GM12878 (cell line): ENCODE measurements around the gene CTPS1. TPM values are rescaled to one million over a fixed set of nuclear protein-coding genes. Genes with fewer than 3 reads are reported as not detected.

Experiments used
- ATAC-seq: fragments of 200-7000 bp; cut with Tn5 transposase; 3 replicates; pipeline ENCODE4 v1.9.1; 2020; ENCODE audit warnings: mild to moderate bottlenecking, moderate library complexity
- BruUV-seq: library from RNA; stranded (reverse); fragments of 400-500 nt; replicated peaks from 2 replicates; lab custom pipeline; 2021; lab: Mats Ljungman, UMichigan
- CTCF ChIA-PET: fragments of 300-600 bp; sonication (Branson Sonifier 250); formaldehyde crosslinking; extraction: SDS; loops from one replicate; lab custom pipeline; 2021; ENCODE audit warnings: inconsistent platforms; lab: Yijun Ruan, JAX
- POLR2A ChIA-PET: fragments of 350-600 bp; formaldehyde crosslinking; extraction: SDS; loops from one replicate; lab custom pipeline; 2021; ENCODE audit warnings: inconsistent platforms; lab: Charles Lee
- RAD21 ChIA-PET: fragments of 300-600 bp; sonication (Branson Sonifier 250); formaldehyde crosslinking; loops from one replicate; lab custom pipeline; 2023; ENCODE audit warnings: antibody characterized with exemption; ENCODE audit not compliant: unreplicated experiment; lab: Charles Lee
- SMC1A ChIA-PET: fragments of 300-600 bp; sonication (Branson Sonifier 250); formaldehyde crosslinking; loops from one replicate; lab custom pipeline; 2023; ENCODE audit not compliant: unreplicated experiment, uncharacterized antibody; lab: Charles Lee
- DNase-seq: peaks from one replicate; pipeline ENCODE4 v3.0.0-alpha.2; 2011; ENCODE audit warnings: low read depth, low spot score
- FAIRE-seq: peaks from 3 replicates; lab custom pipeline; 2011; peaks lifted over from hg19 to GRCh38; lab: Jason Lieb, UNC
- H2AFZ ChIP-seq: 2 replicates; pipeline ENCODE4 v1.6.0; 2011; ENCODE audit warnings: low read depth, low read length, control low read depth; ENCODE audit not compliant: control insufficient read depth
- H3K27ac ChIP-seq: 2 replicates; pipeline ENCODE4 v1.5.1; 2011; ENCODE audit warnings: control low read depth; ENCODE audit not compliant: control insufficient read depth, insufficient read depth
- H3K27me3 ChIP-seq, 2 experiments: replicated peaks in 1 of 2; 2 replicates each; pipeline versions ENCODE4 v1.6.0 to v1.6.1; 2011; ENCODE audit warnings: low read length in 1 of 2; ENCODE audit not compliant: control insufficient read depth in 2 of 2, insufficient read depth in 2 of 2
- H3K36me3 ChIP-seq, 2 experiments: 2 replicates each; pipeline ENCODE4 v1.5.1; 2011; ENCODE audit warnings: low read length in 1 of 2; ENCODE audit not compliant: control insufficient read depth in 2 of 2, insufficient read depth in 2 of 2
- H3K4me1 ChIP-seq: 2 replicates; pipeline ENCODE4 v1.6.1; 2011; ENCODE audit warnings: mild to moderate bottlenecking, low read length, moderate library complexity, mixed read lengths; ENCODE audit not compliant: control insufficient read depth, insufficient read depth
- H3K4me2 ChIP-seq: 2 replicates; pipeline ENCODE4 v1.6.0; 2011; ENCODE audit warnings: control low read depth; ENCODE audit not compliant: control insufficient read depth, insufficient read depth
- H3K4me3 ChIP-seq: fragments of 200-600 bp; sonication (generic); 2 replicates; pipeline ENCODE4 v1.5.1; 2016
- H3K79me2 ChIP-seq: 2 replicates; pipeline ENCODE4 v1.6.0; 2011; ENCODE audit warnings: low read length; ENCODE audit not compliant: control insufficient read depth, insufficient read depth
- H3K9ac ChIP-seq: 2 replicates; pipeline ENCODE4 v1.8.0; 2011; ENCODE audit warnings: low read length, control low read depth, mixed read lengths; ENCODE audit not compliant: control insufficient read depth, insufficient read depth
- H3K9me3 ChIP-seq: replicated peaks from 3 replicates; pipeline ENCODE4 v1.5.1; 2011; ENCODE audit warnings: mild to moderate bottlenecking, low read length; ENCODE audit not compliant: control insufficient read depth, insufficient read depth
- H4K20me1 ChIP-seq: 2 replicates; pipeline ENCODE4 v1.6.0; 2011; ENCODE audit not compliant: control insufficient read depth, insufficient read depth
- EGR1 ChIP-seq, 2 experiments: IDR thresholded peaks; 1 replicate in 1 of 2; 2 replicates in 1 of 2; pipeline ENCODE4 v1.6.1; 2011 to 2012; ENCODE audit warnings: low read depth in 2 of 2, low read length in 2 of 2, borderline replicate concordance in 1 of 2, mild to moderate bottlenecking in 1 of 2, moderate library complexity in 1 of 2
- HCFC1 ChIP-seq: fragments of 150-350 bp; IDR thresholded peaks from 2 replicates; pipeline ENCODE4 v1.6.1; 2014; ENCODE audit warnings: low read length
- HDAC6 ChIP-seq: fragments of 200-600 bp; sonication (generic); IDR thresholded peaks from one replicate; pipeline ENCODE4 v1.8.0; 2017; ENCODE audit warnings: antibody characterized with exemption; ENCODE audit not compliant: unreplicated experiment
- IKZF2 ChIP-seq, 2 experiments: fragments of 450-650 bp; IDR thresholded peaks; 2 replicates each; pipeline ENCODE4 v1.6.1; 2017; ENCODE audit warnings: mild to moderate bottlenecking in 2 of 2, moderate library complexity in 2 of 2
- JUND ChIP-seq: IDR thresholded peaks from 2 replicates; pipeline ENCODE4 v1.6.1; 2012; ENCODE audit warnings: low read depth, mild to moderate bottlenecking, low read length, improper control_type of control experiment, moderate library complexity
- NBN ChIP-seq: fragments of 450-650 bp; IDR thresholded peaks from 2 replicates; pipeline ENCODE4 v1.6.1; 2016
- POLR2AphosphoS5 ChIP-seq: IDR thresholded peaks from 2 replicates; pipeline ENCODE4 v1.6.1; 2011; ENCODE audit warnings: mild to moderate bottlenecking, low read length, inconsistent platforms
- RB1 ChIP-seq: fragments of 450-650 bp; formaldehyde crosslinking; IDR thresholded peaks from 2 replicates; pipeline ENCODE4 v1.6.1; 2017; ENCODE audit warnings: mild to moderate bottlenecking, borderline replicate concordance
- RBBP5 ChIP-seq: fragments of 200-600 bp; sonication (generic); conservative IDR thresholded peaks from 2 replicates; pipeline ENCODE4 v1.6.1; 2016
- RELB ChIP-seq: fragments of 450-650 bp; IDR thresholded peaks from 2 replicates; pipeline ENCODE4 v1.6.1; 2017; ENCODE audit warnings: low read depth, mild to moderate bottlenecking, moderate library complexity
- STAT1 ChIP-seq: fragments of 450-650 bp; conservative IDR thresholded peaks from 2 replicates; pipeline ENCODE4 v1.6.1; 2014; ENCODE audit warnings: antibody characterized with exemption, mild to moderate bottlenecking
- STAT3 ChIP-seq: IDR thresholded peaks from 2 replicates; pipeline ENCODE4 v1.6.1; 2011; ENCODE audit warnings: low read depth, low read length, improper control_type of control experiment
- TARDBP ChIP-seq: IDR thresholded peaks from 2 replicates; pipeline ENCODE4 v1.6.1; 2016; ENCODE audit warnings: borderline replicate concordance
- ZNF384 ChIP-seq: IDR thresholded peaks from 2 replicates; pipeline ENCODE4 v1.6.1; 2012; ENCODE audit warnings: low read depth, mild to moderate bottlenecking, low read length, improper control_type of control experiment, borderline replicate concordance
- WGBS: methylation state at CpG from one replicate; pipeline ENCODE4 v1.1.6; 2016; ENCODE audit warnings: low lambda C conversion rate; ENCODE audit not compliant: insufficient replicate concordance, insufficient coverage; ENCODE audit errors: missing lambda C conversion rate; 5-methylcytosine and 5-hydroxymethylcytosine counted together
- in situ Hi-C: fragments of 300-500 bp; cut with MboI; formaldehyde crosslinking; loops from 9 replicates; pipeline ENCODE4 v1.14.3; 2018; ENCODE audit warnings: mixed read lengths
- intact Hi-C: fragments of 100-400 bp; cut with micrococcal nuclease; formaldehyde crosslinking; loops from one replicate; pipeline ENCODE4 v1.14.2; 2022; ENCODE audit not compliant: unreplicated experiment
- polyA plus RNA-seq, 11 experiments: library from polyadenylated mRNA; depleted of rRNA in 4 of 11; unstranded in 6 of 11; stranded (reverse) in 5 of 11; fragments of >200 nt; fragmentation: Nextera tagmentation in 4 of 11; fragmentation: Illumina TruSeq in 1 of 11; extraction: Ambion mirVana in 4 of 11; extraction: Trizol in 1 of 11; gene quantifications; 1 replicate in 1 of 11; 2 replicates in 10 of 11; pipeline versions ENCODE4 v1.2.1 to v1.2.3, GENCODE V29; 2011 to 2016; ENCODE audit warnings: inconsistent platforms in 2 of 11, missing spikeins in 2 of 11, low read depth in 1 of 11
- total RNA-seq, 4 experiments: library from RNA; depleted of rRNA in 3 of 4; stranded (reverse); fragments of >200 nt in 3 of 4; fragmentation: Illumina TruSeq in 1 of 4; extraction: Trizol in 1 of 4; gene quantifications; 2 replicates each; pipeline versions ENCODE4 v1.2.1 to v1.2.3, GENCODE V29; 2013 to 2021
- TF ChIP-seq, protein P1 (sequence below): fragments of 450-650 bp; IDR thresholded peaks from 2 replicates; pipeline ENCODE4 v1.6.1; 2017; ENCODE audit warnings: mild to moderate bottlenecking, moderate library complexity
- TF ChIP-seq, protein P2 (sequence below): fragments of 450-650 bp; conservative IDR thresholded peaks from 2 replicates; pipeline ENCODE4 v1.6.1; 2017; ENCODE audit warnings: mild to moderate bottlenecking, moderate library complexity

CTPS1 gene
- total and polyA plus RNA-seq, 10 of the 15 experiments (the other 5 are each of a cell fraction or from before 2014, with no cell fraction given), result 27.5 to 106 (median 62.8) TPM

DNA sequence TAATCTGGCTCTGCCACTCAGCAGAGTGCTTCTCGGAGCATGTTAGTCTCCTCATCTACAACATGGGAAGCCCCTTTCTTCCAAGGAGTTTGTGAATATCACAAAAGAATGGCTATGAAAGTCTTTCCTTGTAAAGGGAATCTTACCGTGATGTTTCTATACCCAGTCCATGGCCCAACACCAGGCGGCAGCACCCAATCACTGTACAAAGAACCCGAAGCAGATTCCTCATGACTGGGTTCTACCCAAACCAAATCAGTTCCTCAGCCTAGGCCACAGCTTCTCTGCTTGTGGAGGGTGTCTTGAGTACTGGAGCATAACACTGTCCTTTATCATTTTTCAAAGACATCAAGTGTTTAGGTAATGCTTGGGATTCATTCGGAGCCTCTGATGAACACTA is 58.6 kb downstream of the CTPS1 start (continued):
- TF ChIP-seq, protein P1, sequence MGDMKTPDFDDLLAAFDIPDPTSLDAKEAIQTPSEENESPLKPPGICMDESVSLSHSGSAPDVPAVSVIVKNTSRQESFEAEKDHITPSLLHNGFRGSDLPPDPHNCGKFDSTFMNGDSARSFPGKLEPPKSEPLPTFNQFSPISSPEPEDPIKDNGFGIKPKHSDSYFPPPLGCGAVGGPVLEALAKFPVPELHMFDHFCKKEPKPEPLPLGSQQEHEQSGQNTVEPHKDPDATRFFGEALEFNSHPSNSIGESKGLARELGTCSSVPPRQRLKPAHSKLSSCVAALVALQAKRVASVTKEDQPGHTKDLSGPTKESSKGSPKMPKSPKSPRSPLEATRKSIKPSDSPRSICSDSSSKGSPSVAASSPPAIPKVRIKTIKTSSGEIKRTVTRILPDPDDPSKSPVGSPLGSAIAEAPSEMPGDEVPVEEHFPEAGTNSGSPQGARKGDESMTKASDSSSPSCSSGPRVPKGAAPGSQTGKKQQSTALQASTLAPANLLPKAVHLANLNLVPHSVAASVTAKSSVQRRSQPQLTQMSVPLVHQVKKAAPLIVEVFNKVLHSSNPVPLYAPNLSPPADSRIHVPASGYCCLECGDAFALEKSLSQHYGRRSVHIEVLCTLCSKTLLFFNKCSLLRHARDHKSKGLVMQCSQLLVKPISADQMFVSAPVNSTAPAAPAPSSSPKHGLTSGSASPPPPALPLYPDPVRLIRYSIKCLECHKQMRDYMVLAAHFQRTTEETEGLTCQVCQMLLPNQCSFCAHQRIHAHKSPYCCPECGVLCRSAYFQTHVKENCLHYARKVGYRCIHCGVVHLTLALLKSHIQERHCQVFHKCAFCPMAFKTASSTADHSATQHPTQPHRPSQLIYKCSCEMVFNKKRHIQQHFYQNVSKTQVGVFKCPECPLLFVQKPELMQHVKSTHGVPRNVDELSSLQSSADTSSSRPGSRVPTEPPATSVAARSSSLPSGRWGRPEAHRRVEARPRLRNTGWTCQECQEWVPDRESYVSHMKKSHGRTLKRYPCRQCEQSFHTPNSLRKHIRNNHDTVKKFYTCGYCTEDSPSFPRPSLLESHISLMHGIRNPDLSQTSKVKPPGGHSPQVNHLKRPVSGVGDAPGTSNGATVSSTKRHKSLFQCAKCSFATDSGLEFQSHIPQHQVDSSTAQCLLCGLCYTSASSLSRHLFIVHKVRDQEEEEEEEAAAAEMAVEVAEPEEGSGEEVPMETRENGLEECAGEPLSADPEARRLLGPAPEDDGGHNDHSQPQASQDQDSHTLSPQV, result no peak
- TF ChIP-seq, all 136 proteins: peak for 0

GRCh38 chr1:41041614-41042270 is 62.2 kb downstream of the CTPS1 start:
- H3K9ac ChIP-seq, result no peak overlapping the region
- H3K79me2 ChIP-seq, result no peaks in the 10 kb centered on the region
- H4K20me1 ChIP-seq, result no peaks in the 10 kb centered on the region
- no peaks in the 10 kb centered on the region for H3K4me1 ChIP-seq
- DNase-seq, result no peak
- H3K9me3 ChIP-seq, result no peaks in the 10 kb centered on the region
- BruUV-seq, result no TSS peak
- no peak overlapping the region for H3K4me3 ChIP-seq
- no peak overlapping the region for H3K27ac ChIP-seq
- ChIA-PET RAD21 (no interaction called here), POLR2A (no interaction called here), CTCF (interaction anchor here (0.7 kb wide), 1 partner anchor 70 kb away, joined by 3 read pairs; no protein-coding TSS in a partner anchor), SMC1A (no interaction called here)
- H3K4me2 ChIP-seq, result no peak overlapping the region
- intact Hi-C loops (no loop called here), in situ Hi-C loops (no loop called here)
- H3K27me3 ChIP-seq, result no peaks in the 10 kb centered on the region
- no peak for ATAC-seq
- peaks cover 6 to 22% of the 10 kb centered on the region in 2 experiments for H3K36me3 ChIP-seq
- no peak overlapping the region for H2AFZ ChIP-seq
- no peak for FAIRE-seq
- WGBS, result 100% methylated on average over 3 of the region's 3 CpGs
- TF ChIP-seq HDAC6, result no peak
- TF ChIP-seq NBN, result no peak
- no peak for TF ChIP-seq TARDBP
- no peak for TF ChIP-seq RBBP5
- no peak for TF ChIP-seq EGR1 (IDR thresholded peaks at IDR 0.05; ENCODE audit: borderline replicate concordance in 1 of 2, low read depth in 2 of 2, low read length in 2 of 2)
- TF ChIP-seq STAT3, result no peak
- no peak for TF ChIP-seq IKZF2 (IDR thresholded peaks at IDR 0.05)
- TF ChIP-seq STAT1, result no peak
- no peak for TF ChIP-seq RB1
- TF ChIP-seq, protein P2, sequence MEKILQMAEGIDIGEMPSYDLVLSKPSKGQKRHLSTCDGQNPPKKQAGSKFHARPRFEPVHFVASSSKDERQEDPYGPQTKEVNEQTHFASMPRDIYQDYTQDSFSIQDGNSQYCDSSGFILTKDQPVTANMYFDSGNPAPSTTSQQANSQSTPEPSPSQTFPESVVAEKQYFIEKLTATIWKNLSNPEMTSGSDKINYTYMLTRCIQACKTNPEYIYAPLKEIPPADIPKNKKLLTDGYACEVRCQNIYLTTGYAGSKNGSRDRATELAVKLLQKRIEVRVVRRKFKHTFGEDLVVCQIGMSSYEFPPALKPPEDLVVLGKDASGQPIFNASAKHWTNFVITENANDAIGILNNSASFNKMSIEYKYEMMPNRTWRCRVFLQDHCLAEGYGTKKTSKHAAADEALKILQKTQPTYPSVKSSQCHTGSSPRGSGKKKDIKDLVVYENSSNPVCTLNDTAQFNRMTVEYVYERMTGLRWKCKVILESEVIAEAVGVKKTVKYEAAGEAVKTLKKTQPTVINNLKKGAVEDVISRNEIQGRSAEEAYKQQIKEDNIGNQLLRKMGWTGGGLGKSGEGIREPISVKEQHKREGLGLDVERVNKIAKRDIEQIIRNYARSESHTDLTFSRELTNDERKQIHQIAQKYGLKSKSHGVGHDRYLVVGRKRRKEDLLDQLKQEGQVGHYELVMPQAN, result no peak
- TF ChIP-seq ZNF384, result no peak
- no peak for TF ChIP-seq JUND
- TF ChIP-seq POLR2AphosphoS5, result no peak
- no peak for TF ChIP-seq RELB
- no peak for TF ChIP-seq HCFC1
